GM23248 (cell line): ENCODE measurements around the gene PRKAR1A.

ENCODE experiments used
- EZH2 ChIP-seq: fragments of 200-600 bp; sonication (generic); IDR thresholded peaks from 2 replicates; pipeline ENCODE4 v1.6.1; 2018; ENCODE audit warnings: antibody characterized with exemption, mild to moderate bottlenecking; ENCODE audit not compliant: insufficient read depth, poor library complexity, severe bottlenecking
- EZH2phosphoT487 ChIP-seq: fragments of 200-600 bp; sonication (generic); IDR thresholded peaks from 2 replicates; pipeline ENCODE4 v1.6.1; 2018; ENCODE audit warnings: antibody characterized with exemption, moderate library complexity, mild to moderate bottlenecking, low read depth; ENCODE audit not compliant: insufficient read depth

- TF ChIP-seq EZH2phosphoT487: no peak
- no peak for TF ChIP-seq EZH2
Measured at GRCh38 chr17:68512247-68512959, at the start of gene PRKAR1A.
